HCT116 (cell line): ENCODE data around the gene ANP32B. TPM values are rescaled to one million over a fixed set of nuclear protein-coding genes. Genes with fewer than 3 reads are reported as not detected.

Experiments used
- ATAC-seq: fragments of 200-7000 bp; cut with Tn5 transposase; 2 replicates; pipeline ENCODE4 v1.9.1; 2020; ENCODE audit warnings: mild to moderate bottlenecking, moderate library complexity
- BruUV-seq: library from RNA; stranded (reverse); fragments of 400-500 nt; replicated peaks from 2 replicates; lab custom pipeline; 2021; lab: Mats Ljungman, UMichigan
- CTCF ChIA-PET: fragments of 300-600 bp; sonication (Branson Sonifier 250); formaldehyde crosslinking; loops from one replicate; lab custom pipeline; 2021; ENCODE audit warnings: antibody characterized with exemption; lab: Charles Lee
- POLR2A ChIA-PET: fragments of 300-600, 350-600 bp; sonication (Branson Sonifier 250); formaldehyde crosslinking; loops from one replicate; lab custom pipeline; 2021; ENCODE audit warnings: antibody characterized with exemption; lab: Charles Lee
- RAD21 ChIA-PET, 2 experiments: fragments of 300-600 bp; sonication (Branson Sonifier 250); formaldehyde crosslinking; loops; one replicate each; lab custom pipeline; 2023; ENCODE audit warnings: low total read pairs in 2 of 2; ENCODE audit not compliant: uncharacterized antibody in 2 of 2, unreplicated experiment in 2 of 2, low non-redundant PET in 1 of 2; lab: Charles Lee
- DNase-seq: peaks from one replicate; pipeline ENCODE4 v3.0.0-alpha.2; 2010; ENCODE audit warnings: low read depth, low spot score
- H2AFZ ChIP-seq: fragments of 200-600 bp; shearing (Covaris generic), sonication (generic); 2 replicates; pipeline ENCODE4 v1.6.1; 2017; ENCODE audit warnings: low read depth, mixed run types, mixed read lengths, antibody characterized with exemption, low read length; ENCODE audit not compliant: poor library complexity, severe bottlenecking
- H3K27ac ChIP-seq: 2 replicates; pipeline ENCODE4 v1.5.1; 2012; ENCODE audit warnings: low read depth, low read length
- H3K27me3 ChIP-seq: fragments of 200-600 bp; sonication (generic); 2 replicates; pipeline ENCODE4 v1.6.1; 2016; ENCODE audit warnings: mixed run types, low read length, mixed read lengths; ENCODE audit not compliant: insufficient read depth
- H3K36me3 ChIP-seq, 2 experiments: fragments of 200-500 bp in 1 of 2; fragments of 200-600 bp in 1 of 2; sonication (Bioruptor generic) in 1 of 2; sonication (generic) in 1 of 2; 2 replicates each; pipeline versions ENCODE4 v1.5.1 to v1.6.1; 2014 to 2016; ENCODE audit warnings: low read length in 2 of 2, inconsistent platforms in 1 of 2, mixed read lengths in 1 of 2, mixed run types in 1 of 2; ENCODE audit not compliant: insufficient read depth in 2 of 2, control insufficient read depth in 1 of 2
- H3K4me1 ChIP-seq, 2 experiments: fragments of 200-600 bp in 1 of 2; sonication (generic) in 1 of 2; 2 replicates each; pipeline versions ENCODE4 v1.5.1 to v1.6.1; 2012 to 2017; ENCODE audit warnings: low read length in 2 of 2, inconsistent platforms in 1 of 2, mild to moderate bottlenecking in 1 of 2, mixed read lengths in 1 of 2, mixed run types in 1 of 2, moderate library complexity in 1 of 2; ENCODE audit not compliant: insufficient read depth in 2 of 2, control insufficient read depth in 1 of 2
- H3K4me2 ChIP-seq: fragments of 200-600 bp; sonication (generic); 2 replicates; pipeline ENCODE4 v1.6.1; 2017; ENCODE audit warnings: mixed run types, low read length, mixed read lengths
- H3K4me3 ChIP-seq, 2 experiments: fragments of 200-600 bp in 1 of 2; sonication (generic) in 1 of 2; replicated peaks in 1 of 2; 2 replicates each; pipeline ENCODE4 v1.5.1; 2011 to 2016; ENCODE audit warnings: low read length in 2 of 2, control low read depth in 1 of 2, low read depth in 1 of 2, mild to moderate bottlenecking in 1 of 2, mixed read lengths in 1 of 2, mixed run types in 1 of 2
- H3K79me2 ChIP-seq: fragments of 200-600 bp; sonication (generic); 2 replicates; pipeline ENCODE4 v1.6.1; 2017; ENCODE audit warnings: mild to moderate bottlenecking, mixed run types, low read length, moderate library complexity, mixed read lengths; ENCODE audit not compliant: insufficient read depth
- H3K9ac ChIP-seq: fragments of 200-600 bp; sonication (generic); 2 replicates; pipeline ENCODE4 v1.6.1; 2016; ENCODE audit warnings: low read length, mixed read lengths
- H3K9me2 ChIP-seq: fragments of 200-600 bp; sonication (generic), shearing (Covaris generic); 2 replicates; pipeline ENCODE4 v1.6.1; 2017; ENCODE audit warnings: mixed run types, mild to moderate bottlenecking, moderate library complexity; ENCODE audit not compliant: insufficient read depth
- H3K9me3 ChIP-seq, 2 experiments: fragments of 200-500 bp in 1 of 2; fragments of 200-600 bp in 1 of 2; sonication (Bioruptor generic) in 1 of 2; sonication (generic) in 1 of 2; 2 replicates each; pipeline ENCODE4 v1.6.1; 2014 to 2017; ENCODE audit warnings: low read length in 2 of 2, mixed read lengths in 2 of 2, inconsistent platforms in 1 of 2, low read depth in 1 of 2, mild to moderate bottlenecking in 1 of 2, mixed run types in 1 of 2, moderate library complexity in 1 of 2; ENCODE audit not compliant: control insufficient read depth in 1 of 2, insufficient read depth in 1 of 2
- H4K20me1 ChIP-seq: fragments of 200-600 bp; sonication (generic), shearing (Covaris generic); 2 replicates; pipeline ENCODE4 v1.6.1; 2017; ENCODE audit warnings: mixed run types, mild to moderate bottlenecking, moderate library complexity; ENCODE audit not compliant: insufficient read depth
- CBX3 ChIP-seq: IDR thresholded peaks from 2 replicates; pipeline ENCODE4 v1.6.1; 2012; ENCODE audit warnings: low read depth
- CTCF ChIP-seq, 3 experiments: fragments of 200-600 bp in 1 of 3; sonication (generic) in 1 of 3; IDR thresholded peaks in 2 of 3; conservative IDR thresholded peaks in 1 of 3; 2 replicates each; pipeline ENCODE4 v1.5.1; 2012 to 2017; ENCODE audit warnings: low read depth in 2 of 3, low read length in 2 of 3, antibody characterized with exemption in 1 of 3, borderline replicate concordance in 1 of 3, control low read depth in 1 of 3, mild to moderate bottlenecking in 1 of 3, mixed read lengths in 1 of 3, mixed run types in 1 of 3, moderate library complexity in 1 of 3; ENCODE audit not compliant: insufficient read depth in 1 of 3
- EGR1 ChIP-seq: IDR thresholded peaks from 2 replicates; pipeline ENCODE4 v1.6.1; 2012; ENCODE audit warnings: low read depth
- ELF1 ChIP-seq: IDR thresholded peaks from 2 replicates; pipeline ENCODE4 v1.6.1; 2012; ENCODE audit warnings: low read depth, borderline replicate concordance
- EZH2phosphoT487 ChIP-seq: fragments of 200-600 bp; IDR thresholded peaks from 2 replicates; pipeline ENCODE4 v1.6.1; 2018; ENCODE audit warnings: antibody characterized with exemption, borderline replicate concordance
- FOSL1 ChIP-seq: IDR thresholded peaks from 2 replicates; pipeline ENCODE4 v1.6.1; 2012; ENCODE audit warnings: low read depth
- MAX ChIP-seq: IDR thresholded peaks from 2 replicates; pipeline ENCODE4 v1.6.1; 2012
- POLR2AphosphoS5 ChIP-seq: IDR thresholded peaks from 2 replicates; pipeline ENCODE4 v1.6.1; 2011; ENCODE audit warnings: mild to moderate bottlenecking, low read depth, low read length, moderate library complexity
- SIN3A ChIP-seq: IDR thresholded peaks from 2 replicates; pipeline ENCODE4 v1.6.1; 2012; ENCODE audit warnings: low read depth
- SP1 ChIP-seq: IDR thresholded peaks from 2 replicates; pipeline ENCODE4 v1.6.1; 2012; ENCODE audit warnings: low read depth
- SRF ChIP-seq: IDR thresholded peaks from 2 replicates; pipeline ENCODE4 v1.6.1; 2012; ENCODE audit warnings: low read depth
- TCF7L2 ChIP-seq: IDR thresholded peaks from 2 replicates; pipeline ENCODE4 v1.7.0; 2011; ENCODE audit warnings: borderline replicate concordance, inconsistent platforms; ENCODE audit not compliant: insufficient read depth, insufficient read length; ENCODE audit errors: extremely low read depth
- ZBTB33 ChIP-seq: IDR thresholded peaks from 2 replicates; pipeline ENCODE4 v1.6.1; 2011; ENCODE audit warnings: mild to moderate bottlenecking, low read length, moderate library complexity; ENCODE audit not compliant: insufficient replicate concordance; ENCODE audit errors: extremely low read depth
- ZNF274 ChIP-seq: fragments of 200-500 bp; sonication (Bioruptor generic); IDR thresholded peaks from 2 replicates; pipeline ENCODE4 v1.6.1; 2014; ENCODE audit warnings: mild to moderate bottlenecking, low read depth, low read length, inconsistent platforms
- intact Hi-C: fragments of 100-400 bp; cut with micrococcal nuclease; formaldehyde crosslinking; loops from 2 replicates; pipeline ENCODE4 v1.10.0; 2022
- total RNA-seq: library from RNA; stranded (reverse); gene quantifications from one replicate; pipeline ENCODE4 v1.2.1, GENCODE V29; 2021; ENCODE audit not compliant: unreplicated experiment

ANP32B gene
- total RNA-seq, 1 experiment from 2014 or later = 206 TPM

- TF ChIP-seq POLR2AphosphoS5 (no peak), ZBTB33 (no peak), SP1 (no peak), CTCF (IDR thresholded peaks at IDR 0.05 in 2 of 3, conservative IDR thresholded peaks at IDR 0.05 in 1 of 3; ENCODE audit: borderline replicate concordance in 1 of 3, insufficient read depth in 1 of 3, low read depth in 2 of 3, low read length in 2 of 3) (no peak), EGR1 (no peak), SIN3A (no peak), SRF (no peak)
- TF ChIP-seq, all 23 proteins: peak for 0
These were observed 24.2 kb downstream of the ANP32B start (continued) for GRCh38 chr9:98007251-98007928.

GRCh38 chr9:98008764-98009163 lies 25.6 kb downstream of the ANP32B start:
- Histone ChIP-seq H3K36me3 (peaks cover 77 to 85% of the 10 kb centered on the region in 2 experiments), H3K79me2 (peaks cover 98% of the 10 kb centered on the region), H3K9ac (no peak overlapping the region), H3K27ac (no peak overlapping the region), H3K9me2 (no peaks in the 10 kb centered on the region), H2AFZ (no peak overlapping the region), H3K4me3 (no peak overlapping the region), H3K27me3 (no peaks in the 10 kb centered on the region), H3K4me1 (peaks cover 0 to 16% of the 10 kb centered on the region in 2 experiments; a peak in 2 of 4 replicates), H3K9me3 (no peaks in the 10 kb centered on the region), H3K4me2 (no peak overlapping the region), H4K20me1 (peaks cover 6% of the 10 kb centered on the region; the same call in 1 of the 2 replicates)
- ChIA-PET CTCF (no interaction called here), POLR2A (no interaction called here), RAD21 (no interaction called here)
- no TSS peak for BruUV-seq
- intact Hi-C loops = no loop called here
- ATAC-seq = no peak
- no peak for DNase-seq
- no peak for TF ChIP-seq CTCF (IDR thresholded peaks at IDR 0.05 in 2 of 3, conservative IDR thresholded peaks at IDR 0.05 in 1 of 3; ENCODE audit: borderline replicate concordance in 1 of 3, insufficient read depth in 1 of 3, low read depth in 2 of 3, low read length in 2 of 3)
- no peak for TF ChIP-seq FOSL1
- no peak for TF ChIP-seq TCF7L2
- no peak for TF ChIP-seq SRF
- no peak for TF ChIP-seq POLR2AphosphoS5
- TF ChIP-seq MAX = no peak
- no peak for TF ChIP-seq ZNF274
- no peak for TF ChIP-seq SP1
- TF ChIP-seq ELF1 = no peak
- TF ChIP-seq CBX3 = no peak
- TF ChIP-seq EGR1 = no peak
- TF ChIP-seq EZH2phosphoT487 = no peak
